ENCODE measurements around the gene B3GNT8.
"Not testable (repeated sequence)": the region's sequence is repeated elsewhere in the genome, so short reads cannot be mapped to it uniquely, and the experiment has no call there.

The B3GNT8 gene

DNA sequence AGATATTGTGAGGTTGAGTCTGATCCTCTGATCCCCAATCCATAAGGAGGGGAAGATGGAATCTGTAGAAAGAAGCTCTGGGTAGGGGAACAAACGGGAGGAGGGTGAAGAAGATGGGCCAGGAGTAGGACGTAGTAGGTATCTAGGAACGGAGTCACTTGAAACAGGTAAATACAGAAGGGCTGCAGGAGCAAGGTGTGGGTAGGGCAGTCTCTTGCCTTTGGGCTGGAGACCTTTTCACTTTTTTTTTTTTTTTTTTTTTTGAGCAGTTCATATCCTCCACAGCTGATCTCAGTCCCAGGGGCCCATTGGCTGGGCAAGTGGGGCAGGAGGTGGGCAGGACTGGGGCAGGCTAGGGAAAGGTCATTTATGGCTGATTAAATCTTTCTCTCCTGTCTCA is 28.1 kb downstream of the B3GNT8 start:
- DNase-seq (ENCODE audit: low read depth) = no peak
- Histone ChIP-seq H3K36me3 (ENCODE audit: control insufficient read depth, insufficient read depth, low read length, severe bottlenecking) (peaks cover 11% of the 10 kb centered on the region), H3K4me1 (ENCODE audit: control insufficient read depth, insufficient read depth, low read length) (peaks cover 14% of the 10 kb centered on the region), H3K27me3 (replicated peaks; ENCODE audit: control insufficient read depth, insufficient read depth, low read length) (no peaks in the 10 kb centered on the region), H3K9me3 (ENCODE audit: control insufficient read depth, low read length) (no peaks in the 10 kb centered on the region), H3K4me3 (ENCODE audit: low read length) (peak overlapping the region; percentile 96), H3K9ac (ENCODE audit: low read length) (peak overlapping the region; percentile 97)

- H3K36me3 ChIP-seq (ENCODE audit: control insufficient read depth, insufficient read depth, low read length, severe bottlenecking) = peaks cover 11% of the 10 kb centered on the region
- H3K4me3 ChIP-seq (ENCODE audit: low read length) = peak overlapping the region; percentile 96
- H3K9me3 ChIP-seq (ENCODE audit: control insufficient read depth, low read length) = no peaks in the 10 kb centered on the region
- peaks cover 14% of the 10 kb centered on the region for H3K4me1 ChIP-seq (ENCODE audit: control insufficient read depth, insufficient read depth, low read length)
- peak overlapping the region; percentile 97 for H3K9ac ChIP-seq (ENCODE audit: low read length)
- H3K27me3 ChIP-seq (replicated peaks; ENCODE audit: control insufficient read depth, insufficient read depth, low read length) = no peaks in the 10 kb centered on the region
- no peak for DNase-seq (ENCODE audit: low read depth)
Observed at GRCh38 chr19:41398598-41398997, 28.6 kb downstream of the B3GNT8 start.

DNA sequence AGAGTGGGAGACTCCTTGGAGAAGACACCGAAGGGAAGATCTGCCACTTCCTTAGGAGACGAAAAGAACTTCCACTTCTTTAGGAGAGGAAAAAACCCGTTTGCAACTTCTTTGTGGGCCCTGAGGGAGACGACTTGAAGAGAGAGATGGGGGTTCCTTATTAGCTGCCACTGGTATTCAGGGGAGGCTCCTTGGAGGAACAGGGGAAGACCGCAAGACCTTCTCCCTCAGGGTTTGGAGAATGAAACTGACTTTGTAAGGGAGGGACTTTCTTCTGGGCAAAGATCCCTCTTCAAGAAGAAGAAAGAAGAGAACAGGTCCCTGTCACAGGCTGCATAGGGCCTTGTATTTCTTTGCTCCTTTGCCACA is 29.1 kb downstream of the B3GNT8 start:
- no peaks in the 10 kb centered on the region for H3K27me3 ChIP-seq (replicated peaks; ENCODE audit: control insufficient read depth, insufficient read depth, low read length)
- H3K9ac ChIP-seq (ENCODE audit: low read length) = peak overlapping the region; percentile 97
- peak overlapping the region; percentile 96 for H3K4me3 ChIP-seq (ENCODE audit: low read length)
- no peaks in the 10 kb centered on the region for H3K9me3 ChIP-seq (ENCODE audit: control insufficient read depth, low read length)
- H3K36me3 ChIP-seq (ENCODE audit: control insufficient read depth, insufficient read depth, low read length, severe bottlenecking) = peaks cover 9% of the 10 kb centered on the region
- peak; percentile 41 for DNase-seq (ENCODE audit: low read depth)
- peaks cover 14% of the 10 kb centered on the region for H3K4me1 ChIP-seq (ENCODE audit: control insufficient read depth, insufficient read depth, low read length)

DNA sequence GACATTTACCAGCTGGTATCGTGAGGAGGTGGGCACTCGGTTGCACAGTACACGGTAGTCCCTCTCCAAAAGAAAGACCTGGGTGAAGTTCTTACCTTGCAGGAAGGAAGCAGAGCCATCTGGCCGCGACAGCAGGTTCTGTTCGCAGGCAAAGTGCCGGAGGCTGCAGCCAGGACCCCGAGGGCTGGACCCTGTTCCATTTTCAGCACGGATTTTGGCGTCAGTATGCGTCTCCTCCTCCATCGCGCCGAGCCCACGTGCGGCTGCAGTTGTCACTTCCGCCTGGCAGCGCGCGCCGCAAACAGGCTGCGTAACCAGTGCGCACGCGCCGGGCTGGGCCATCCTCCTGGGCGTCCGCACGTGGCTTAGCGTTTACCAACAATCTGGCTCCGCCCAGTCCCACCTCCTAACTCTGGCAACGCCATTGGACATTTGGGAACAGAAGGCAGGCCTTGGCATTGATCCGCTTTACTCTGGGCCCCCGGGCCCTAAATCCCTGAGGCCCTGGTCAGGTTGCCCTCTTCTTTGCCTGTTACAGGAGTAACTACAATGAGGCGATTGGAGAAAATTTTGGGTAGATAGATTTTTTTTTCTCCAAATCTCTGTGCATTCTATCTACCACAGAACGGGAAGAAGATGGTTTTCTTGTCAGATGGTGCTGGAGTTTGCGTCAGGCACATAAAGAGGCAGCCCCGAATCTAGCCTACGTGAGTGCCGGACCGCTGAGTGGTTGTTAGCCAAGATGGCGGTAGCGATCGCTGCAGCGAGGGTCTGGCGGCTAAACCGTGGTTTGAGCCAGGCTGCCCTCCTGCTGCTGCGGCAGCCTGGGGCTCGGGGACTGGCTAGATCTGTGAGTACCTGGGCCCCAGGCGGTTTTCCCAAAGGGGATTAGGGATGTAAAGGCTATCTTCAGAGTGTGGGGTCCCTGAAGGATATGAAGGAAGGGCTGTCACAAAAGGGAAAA is 29.8 kb downstream of the B3GNT8 start, which contains the start of the genes BCKDHA and EXOSC5:
Gene BCKDHA (plus strand): TSS at position 733 of the 964 bp plus-strand sequence. CDS start 10 bp downstream, at position 743.
Gene EXOSC5 (minus strand): TSS at position 274 of the 964 bp plus-strand sequence. CDS start 31 bp downstream, at position 243.
- H3K27me3 ChIP-seq (replicated peaks; ENCODE audit: control insufficient read depth, insufficient read depth, low read length) = no peaks in the 10 kb centered on the region
- H3K36me3 ChIP-seq (ENCODE audit: control insufficient read depth, insufficient read depth, low read length, severe bottlenecking) = peaks cover 6% of the 10 kb centered on the region
- peak within 1 kb of the TSS; percentile 96 for H3K4me3 ChIP-seq (ENCODE audit: low read length)
- H3K9ac ChIP-seq (ENCODE audit: low read length) = peak within 1 kb of the TSS; percentile 97
- H3K9me3 ChIP-seq (ENCODE audit: control insufficient read depth, low read length) = no peaks in the 10 kb centered on the region
- peaks cover 14% of the 10 kb centered on the region for H3K4me1 ChIP-seq (ENCODE audit: control insufficient read depth, insufficient read depth, low read length)
- peak; percentile 100 for DNase-seq (ENCODE audit: low read depth)

DNA sequence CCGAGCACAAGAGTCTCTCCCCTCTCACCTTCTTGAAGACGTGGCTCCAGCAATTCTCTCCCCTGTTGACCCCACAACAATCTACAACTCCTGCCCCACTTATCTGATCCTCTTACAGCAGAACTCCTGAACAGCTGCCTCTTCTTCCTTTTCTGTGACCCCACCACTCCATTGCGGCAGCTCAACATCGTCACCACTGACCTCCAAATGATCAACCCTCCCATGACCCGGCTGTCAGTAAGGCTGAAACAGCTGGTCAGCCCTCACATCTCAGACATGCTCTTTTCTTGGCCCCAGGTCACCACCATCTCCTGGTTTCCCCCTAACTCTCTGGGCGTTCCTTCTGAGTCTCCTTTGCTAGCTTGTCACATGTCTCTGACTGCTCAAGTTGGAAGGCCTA is 31.8 kb downstream of the B3GNT8 start:
- Histone ChIP-seq H3K9ac (ENCODE audit: low read length) (no peak overlapping the region), H3K4me3 (ENCODE audit: low read length) (no peak overlapping the region), H3K9me3 (ENCODE audit: control insufficient read depth, low read length) (no peaks in the 10 kb centered on the region), H3K4me1 (ENCODE audit: control insufficient read depth, insufficient read depth, low read length) (peaks cover 14% of the 10 kb centered on the region), H3K36me3 (ENCODE audit: control insufficient read depth, insufficient read depth, low read length, severe bottlenecking) (peaks cover 17% of the 10 kb centered on the region), H3K27me3 (replicated peaks; ENCODE audit: control insufficient read depth, insufficient read depth, low read length) (no peaks in the 10 kb centered on the region)
- no peak for DNase-seq (ENCODE audit: low read depth)

- no peak for DNase-seq (ENCODE audit: low read depth)
- H3K4me3 ChIP-seq (ENCODE audit: low read length) = no peak overlapping the region
- no peaks in the 10 kb centered on the region for H3K27me3 ChIP-seq (replicated peaks; ENCODE audit: control insufficient read depth, insufficient read depth, low read length)
- H3K9ac ChIP-seq (ENCODE audit: low read length) = no peak overlapping the region
- peaks cover 24% of the 10 kb centered on the region for H3K36me3 ChIP-seq (ENCODE audit: control insufficient read depth, insufficient read depth, low read length, severe bottlenecking)
- H3K9me3 ChIP-seq (ENCODE audit: control insufficient read depth, low read length) = no peaks in the 10 kb centered on the region
- peaks cover 3% of the 10 kb centered on the region for H3K4me1 ChIP-seq (ENCODE audit: control insufficient read depth, insufficient read depth, low read length)
Observed at GRCh38 chr19:41392775-41393174, 34.4 kb downstream of the B3GNT8 start.

GRCh38 chr19:41391618-41392017 is 35.6 kb downstream of the B3GNT8 start:
- Histone ChIP-seq H3K4me3 (ENCODE audit: low read length) (no peak overlapping the region), H3K27me3 (replicated peaks; ENCODE audit: control insufficient read depth, insufficient read depth, low read length) (no peaks in the 10 kb centered on the region), H3K4me1 (ENCODE audit: control insufficient read depth, insufficient read depth, low read length) (peaks cover 7% of the 10 kb centered on the region), H3K36me3 (ENCODE audit: control insufficient read depth, insufficient read depth, low read length, severe bottlenecking) (peaks cover 24% of the 10 kb centered on the region), H3K9ac (ENCODE audit: low read length) (no peak overlapping the region), H3K9me3 (ENCODE audit: control insufficient read depth, low read length) (no peaks in the 10 kb centered on the region)
- no peak for DNase-seq (ENCODE audit: low read depth)

GRCh38 chr19:41386442-41386841 is 40.7 kb downstream of the B3GNT8 start:
- H3K9me3 ChIP-seq (ENCODE audit: control insufficient read depth, low read length) = no peaks in the 10 kb centered on the region
- peaks cover 13% of the 10 kb centered on the region for H3K4me1 ChIP-seq (ENCODE audit: control insufficient read depth, insufficient read depth, low read length)
- H3K9ac ChIP-seq (ENCODE audit: low read length) = peak overlapping the region; percentile 66
- no peaks in the 10 kb centered on the region for H3K27me3 ChIP-seq (replicated peaks; ENCODE audit: control insufficient read depth, insufficient read depth, low read length)
- H3K36me3 ChIP-seq (ENCODE audit: control insufficient read depth, insufficient read depth, low read length, severe bottlenecking) = peaks cover 19% of the 10 kb centered on the region
- DNase-seq (ENCODE audit: low read depth) = no peak
- no peak overlapping the region for H3K4me3 ChIP-seq (ENCODE audit: low read length)

DNA sequence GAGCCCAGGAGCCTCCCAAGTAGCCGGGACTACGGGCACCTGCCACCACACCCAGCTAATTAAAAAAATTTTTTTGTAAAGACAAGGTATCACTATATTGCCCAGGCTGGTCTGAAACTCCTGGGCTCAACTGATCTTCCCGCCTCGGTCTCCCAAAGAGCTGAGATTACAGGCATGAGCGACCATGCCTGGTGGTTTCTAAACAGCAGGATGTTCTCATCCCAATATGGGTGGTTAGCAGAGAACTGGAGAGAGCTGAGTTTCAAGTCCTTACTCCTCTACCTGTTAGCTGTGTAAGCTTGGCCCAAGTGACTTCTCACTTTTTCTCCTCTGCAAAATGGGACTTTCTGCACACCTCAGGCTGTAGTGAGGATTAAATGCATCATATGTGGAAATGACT is 42.8 kb downstream of the B3GNT8 start:
- H3K4me3 ChIP-seq (ENCODE audit: low read length) = no peak overlapping the region
- peaks cover 16% of the 10 kb centered on the region for H3K4me1 ChIP-seq (ENCODE audit: control insufficient read depth, insufficient read depth, low read length)
- no peak overlapping the region for H3K9ac ChIP-seq (ENCODE audit: low read length)
- no peaks in the 10 kb centered on the region for H3K27me3 ChIP-seq (replicated peaks; ENCODE audit: control insufficient read depth, insufficient read depth, low read length)
- no peaks in the 10 kb centered on the region for H3K9me3 ChIP-seq (ENCODE audit: control insufficient read depth, low read length)
- no peak for DNase-seq (ENCODE audit: low read depth)
- no peaks in the 10 kb centered on the region for H3K36me3 ChIP-seq (ENCODE audit: control insufficient read depth, insufficient read depth, low read length, severe bottlenecking)

GRCh38 chr19:41381536-41381935 is 45.6 kb downstream of the B3GNT8 start:
- DNase-seq (ENCODE audit: low read depth); H3K27me3 ChIP-seq (replicated peaks; ENCODE audit: control insufficient read depth, insufficient read depth, low read length); H3K4me3 ChIP-seq (ENCODE audit: low read length); H3K9me3 ChIP-seq (ENCODE audit: control insufficient read depth, low read length); H3K36me3 ChIP-seq (ENCODE audit: control insufficient read depth, insufficient read depth, low read length, severe bottlenecking); H3K9ac ChIP-seq (ENCODE audit: low read length): not testable (repeated sequence)
- H3K4me1 ChIP-seq (ENCODE audit: control insufficient read depth, insufficient read depth, low read length) = peaks cover 19% of the 10 kb centered on the region

DNA sequence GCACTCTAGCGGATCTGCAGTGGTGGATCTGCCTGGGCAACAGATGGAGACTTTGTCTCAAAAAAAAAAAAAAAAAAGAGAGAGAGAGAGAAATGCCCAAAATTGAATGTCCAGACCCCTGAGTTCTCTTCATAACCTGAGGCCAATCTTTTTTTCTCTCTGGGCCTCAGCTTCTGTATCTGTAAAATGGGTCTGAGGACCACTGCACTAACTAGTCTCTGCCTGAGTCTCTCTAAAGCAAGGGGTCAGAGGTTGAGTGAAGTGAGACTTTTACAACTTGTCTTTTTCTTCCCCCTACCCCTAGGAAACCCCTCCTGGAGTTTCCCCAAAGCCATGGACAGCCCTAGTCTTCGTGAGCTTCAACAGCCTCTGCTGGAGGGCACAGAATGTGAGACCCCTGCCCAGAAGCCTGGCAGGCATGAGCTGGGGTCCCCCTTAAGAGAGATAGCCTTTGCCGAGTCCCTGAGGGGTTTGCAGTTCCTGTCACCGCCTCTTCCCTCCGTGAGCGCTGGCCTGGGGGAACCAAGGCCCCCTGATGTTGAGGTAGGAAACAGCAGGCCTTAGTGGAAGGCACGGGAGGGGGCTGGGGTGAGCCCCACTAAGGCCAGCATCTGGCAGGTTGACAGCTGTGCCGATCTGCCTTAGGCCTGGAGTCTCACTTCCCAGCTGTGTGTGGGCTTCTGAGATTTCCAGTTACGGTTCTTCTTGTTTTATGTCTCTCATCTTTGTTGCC is 49.0 kb downstream of the B3GNT8 start:
- no peaks in the 10 kb centered on the region for H3K36me3 ChIP-seq (ENCODE audit: control insufficient read depth, insufficient read depth, low read length, severe bottlenecking)
- peaks cover 22% of the 10 kb centered on the region for H3K4me1 ChIP-seq (ENCODE audit: control insufficient read depth, insufficient read depth, low read length)
- no peaks in the 10 kb centered on the region for H3K9me3 ChIP-seq (ENCODE audit: control insufficient read depth, low read length)
- no peak for DNase-seq (ENCODE audit: low read depth)
- no peak overlapping the region for H3K4me3 ChIP-seq (ENCODE audit: low read length)
- no peaks in the 10 kb centered on the region for H3K27me3 ChIP-seq (replicated peaks; ENCODE audit: control insufficient read depth, insufficient read depth, low read length)
- H3K9ac ChIP-seq (ENCODE audit: low read length) = no peak overlapping the region

All from adipocyte (in vitro differentiated cells).